AG09309 (cell line): ENCODE measurements around the gene RALGPS2.

Source experiments
- DNase-seq: peaks from one replicate; pipeline ENCODE4 v3.0.0-alpha.2; 2010; ENCODE audit warnings: low read depth
- H3K4me3 ChIP-seq: 2 replicates; pipeline ENCODE4 v1.5.1; 2011; ENCODE audit warnings: mild to moderate bottlenecking, low read depth, low read length, moderate library complexity; ENCODE audit not compliant: control insufficient read depth
- TF ChIP-seq, protein P1 (sequence below): IDR thresholded peaks from 2 replicates; pipeline ENCODE4 v1.5.1; 2011; ENCODE audit warnings: mild to moderate bottlenecking, low read depth, low read length, inconsistent platforms; ENCODE audit not compliant: insufficient read depth, control insufficient read depth; ENCODE audit errors: missing control alignments

Gene RALGPS2

DNA sequence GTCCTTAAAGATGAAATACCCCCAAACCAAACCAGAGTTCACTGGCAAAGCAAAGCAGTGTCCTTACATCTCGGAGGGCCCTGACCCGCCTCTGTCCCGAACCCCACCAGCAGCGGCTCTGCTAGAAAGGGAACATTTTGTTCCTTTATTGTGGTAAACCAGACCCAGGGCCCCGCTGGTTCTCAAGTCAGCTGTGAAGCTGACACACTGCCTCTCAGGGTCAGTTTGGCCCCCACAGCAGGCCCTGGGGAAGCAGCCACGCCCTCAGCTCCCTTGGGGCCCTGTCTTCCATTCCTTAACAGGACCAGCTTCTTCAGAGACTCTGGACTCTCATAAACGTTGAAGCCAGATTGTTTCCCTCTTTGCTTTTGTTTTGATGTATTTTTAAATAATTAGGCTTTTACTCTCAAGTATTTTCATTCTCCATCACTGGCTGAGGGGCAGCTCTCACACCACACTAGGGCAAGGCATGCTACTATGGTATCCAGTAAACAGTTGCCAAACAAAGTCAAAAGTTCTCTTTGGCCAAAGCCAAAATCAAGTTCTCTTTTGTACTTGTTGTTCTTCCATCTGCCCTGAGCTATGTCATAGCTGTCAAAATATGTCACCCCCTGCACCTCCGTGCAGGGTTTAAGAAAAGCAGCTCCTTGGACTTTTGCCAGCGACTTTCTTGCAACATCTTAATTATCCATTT is 207.0 kb downstream of the RALGPS2 start:
- TF ChIP-seq, protein P1, sequence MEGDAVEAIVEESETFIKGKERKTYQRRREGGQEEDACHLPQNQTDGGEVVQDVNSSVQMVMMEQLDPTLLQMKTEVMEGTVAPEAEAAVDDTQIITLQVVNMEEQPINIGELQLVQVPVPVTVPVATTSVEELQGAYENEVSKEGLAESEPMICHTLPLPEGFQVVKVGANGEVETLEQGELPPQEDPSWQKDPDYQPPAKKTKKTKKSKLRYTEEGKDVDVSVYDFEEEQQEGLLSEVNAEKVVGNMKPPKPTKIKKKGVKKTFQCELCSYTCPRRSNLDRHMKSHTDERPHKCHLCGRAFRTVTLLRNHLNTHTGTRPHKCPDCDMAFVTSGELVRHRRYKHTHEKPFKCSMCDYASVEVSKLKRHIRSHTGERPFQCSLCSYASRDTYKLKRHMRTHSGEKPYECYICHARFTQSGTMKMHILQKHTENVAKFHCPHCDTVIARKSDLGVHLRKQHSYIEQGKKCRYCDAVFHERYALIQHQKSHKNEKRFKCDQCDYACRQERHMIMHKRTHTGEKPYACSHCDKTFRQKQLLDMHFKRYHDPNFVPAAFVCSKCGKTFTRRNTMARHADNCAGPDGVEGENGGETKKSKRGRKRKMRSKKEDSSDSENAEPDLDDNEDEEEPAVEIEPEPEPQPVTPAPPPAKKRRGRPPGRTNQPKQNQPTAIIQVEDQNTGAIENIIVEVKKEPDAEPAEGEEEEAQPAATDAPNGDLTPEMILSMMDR, result no peak
- H3K4me3 ChIP-seq, result no peak overlapping the region
- DNase-seq, result no peak

DNA sequence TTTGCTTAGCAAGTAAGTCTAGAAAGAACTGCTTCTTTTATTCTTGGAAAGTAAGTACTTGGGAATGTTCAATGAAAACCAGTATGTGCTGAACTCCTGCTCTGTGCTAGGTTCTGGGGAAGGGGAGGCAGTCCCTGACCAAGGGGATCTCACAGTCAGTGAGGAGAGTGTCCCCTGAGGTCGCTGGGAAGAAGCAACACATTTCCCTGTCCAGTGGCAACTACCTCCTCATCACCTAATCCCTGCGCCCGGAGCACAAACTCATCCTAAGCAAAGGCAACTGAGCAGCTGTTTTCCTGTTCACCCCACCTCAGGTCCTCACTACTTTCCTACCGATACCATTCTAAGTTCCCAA is 207.5 kb downstream of the RALGPS2 start:
- no peak for DNase-seq
- H3K4me3 ChIP-seq, result no peak overlapping the region
- TF ChIP-seq, protein P1, result no peak

DNA sequence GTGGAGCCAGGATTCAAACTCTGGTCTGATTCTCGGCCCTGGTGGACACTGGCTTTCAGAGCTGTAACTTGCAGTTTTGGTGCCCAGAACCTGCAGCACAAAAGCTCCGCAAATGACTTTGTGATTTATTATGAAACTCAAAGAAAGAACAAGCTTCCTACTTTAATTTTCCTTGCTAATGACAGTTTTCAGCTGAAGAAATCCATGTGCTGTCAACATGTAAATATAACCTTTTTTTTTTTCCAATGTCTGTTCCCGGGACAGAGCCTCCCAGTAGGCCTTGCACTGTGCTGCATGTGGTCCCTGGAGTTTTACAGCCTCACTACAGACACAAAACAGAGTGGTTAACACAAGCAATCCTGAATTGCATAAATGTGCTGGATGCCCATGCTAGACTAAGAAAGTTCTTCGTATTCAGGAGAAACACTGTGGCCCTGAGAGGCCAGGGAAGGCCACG is 208.1 kb downstream of the RALGPS2 start:
- DNase-seq, result no peak
- TF ChIP-seq, protein P1, result no peak
- no peak overlapping the region for H3K4me3 ChIP-seq

DNA sequence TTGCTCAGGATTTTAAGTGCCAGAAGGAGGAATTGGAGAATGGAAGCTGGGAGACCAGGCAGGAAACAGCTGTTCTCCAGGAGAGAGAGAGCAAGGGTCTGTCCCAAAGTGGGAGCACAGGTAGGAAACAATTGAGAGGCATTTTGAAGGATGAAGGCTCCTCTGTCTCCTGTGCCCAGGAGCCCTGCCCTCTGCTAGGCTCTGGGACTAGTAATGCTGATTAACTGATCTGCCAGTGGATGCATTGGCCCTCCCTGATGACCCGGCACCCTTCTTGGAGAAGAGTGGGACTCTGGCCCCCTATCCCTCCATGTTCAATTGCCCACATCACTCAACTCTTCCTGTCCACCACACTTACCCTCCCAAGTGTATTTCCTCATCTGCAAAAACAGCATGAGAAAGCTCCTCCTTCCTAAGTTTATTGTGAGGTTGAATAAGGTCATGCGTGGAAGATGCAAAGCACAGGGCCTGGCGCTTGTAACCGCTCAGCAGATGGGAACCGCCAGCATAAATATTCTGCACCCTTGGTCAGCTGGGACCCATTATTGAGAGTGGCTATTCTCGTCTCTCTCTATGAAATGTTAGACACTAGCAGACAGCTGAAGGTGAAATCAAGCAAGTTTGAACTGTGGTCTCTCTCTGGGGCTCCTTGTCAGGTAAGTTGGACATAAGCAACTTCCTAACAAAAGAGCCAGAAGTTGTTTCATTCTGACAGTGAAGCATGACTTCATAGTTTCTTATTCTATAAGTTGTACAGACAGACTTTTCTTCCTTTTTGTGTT is 208.9 kb downstream of the RALGPS2 start:
- no peak for DNase-seq
- TF ChIP-seq, protein P1, result no peak
- H3K4me3 ChIP-seq, result no peak overlapping the region

DNA sequence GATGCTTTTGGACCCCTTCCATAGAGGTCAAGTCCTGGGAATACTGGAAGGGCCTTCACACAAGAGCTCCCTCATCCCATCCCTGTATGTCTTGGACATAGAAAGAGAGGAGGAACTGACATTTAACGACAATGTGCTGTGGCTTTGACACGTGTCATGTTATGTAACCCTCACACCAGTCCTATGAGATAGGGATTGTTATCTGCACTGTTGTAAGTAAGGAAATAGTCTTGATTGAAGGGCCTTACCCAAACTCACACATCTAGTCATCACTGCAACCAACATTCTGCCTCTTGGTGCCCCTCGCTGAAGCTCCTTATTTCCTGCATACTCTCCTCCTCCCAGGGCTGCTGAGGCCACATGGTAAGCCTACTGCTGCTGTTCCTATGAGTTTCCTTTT is 209.5 kb downstream of the RALGPS2 start:
- no peak for DNase-seq
- no peak overlapping the region for H3K4me3 ChIP-seq
- TF ChIP-seq, protein P1, result no peak

DNA sequence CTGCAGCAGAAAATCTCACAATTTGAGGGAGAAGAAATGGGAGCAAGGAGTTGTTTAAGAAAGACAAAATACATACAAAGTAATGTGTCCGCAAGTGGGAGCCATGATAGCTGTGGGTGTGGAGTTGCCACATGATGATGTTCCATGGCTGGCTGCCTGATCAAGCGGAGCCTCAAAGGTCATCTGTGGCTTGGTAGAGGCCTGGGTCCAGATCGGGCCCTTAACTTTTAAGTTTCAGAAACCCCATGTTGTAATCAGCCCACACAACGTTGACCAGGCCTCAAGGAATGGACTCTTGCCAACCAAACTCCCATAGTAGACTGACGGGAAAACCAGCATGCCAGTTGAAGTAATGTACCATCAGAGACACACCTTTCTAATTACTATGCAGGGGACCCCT is 210.6 kb downstream of the RALGPS2 start:
- H3K4me3 ChIP-seq, result no peak overlapping the region
- TF ChIP-seq, protein P1, result no peak
- DNase-seq, result no peak
